ENCODE measurements around the gene C2orf15. TPM values are rescaled to one million over a fixed set of nuclear protein-coding genes. Genes with fewer than 3 reads are reported as not detected.

The C2orf15 gene
- total and polyA plus RNA-seq, 9 of the 15 experiments (the other 6 are each of a cell fraction or from before 2014, with no cell fraction given) = 0.04 to 0.27 (median 0.15) TPM; not detected in 1

DNA sequence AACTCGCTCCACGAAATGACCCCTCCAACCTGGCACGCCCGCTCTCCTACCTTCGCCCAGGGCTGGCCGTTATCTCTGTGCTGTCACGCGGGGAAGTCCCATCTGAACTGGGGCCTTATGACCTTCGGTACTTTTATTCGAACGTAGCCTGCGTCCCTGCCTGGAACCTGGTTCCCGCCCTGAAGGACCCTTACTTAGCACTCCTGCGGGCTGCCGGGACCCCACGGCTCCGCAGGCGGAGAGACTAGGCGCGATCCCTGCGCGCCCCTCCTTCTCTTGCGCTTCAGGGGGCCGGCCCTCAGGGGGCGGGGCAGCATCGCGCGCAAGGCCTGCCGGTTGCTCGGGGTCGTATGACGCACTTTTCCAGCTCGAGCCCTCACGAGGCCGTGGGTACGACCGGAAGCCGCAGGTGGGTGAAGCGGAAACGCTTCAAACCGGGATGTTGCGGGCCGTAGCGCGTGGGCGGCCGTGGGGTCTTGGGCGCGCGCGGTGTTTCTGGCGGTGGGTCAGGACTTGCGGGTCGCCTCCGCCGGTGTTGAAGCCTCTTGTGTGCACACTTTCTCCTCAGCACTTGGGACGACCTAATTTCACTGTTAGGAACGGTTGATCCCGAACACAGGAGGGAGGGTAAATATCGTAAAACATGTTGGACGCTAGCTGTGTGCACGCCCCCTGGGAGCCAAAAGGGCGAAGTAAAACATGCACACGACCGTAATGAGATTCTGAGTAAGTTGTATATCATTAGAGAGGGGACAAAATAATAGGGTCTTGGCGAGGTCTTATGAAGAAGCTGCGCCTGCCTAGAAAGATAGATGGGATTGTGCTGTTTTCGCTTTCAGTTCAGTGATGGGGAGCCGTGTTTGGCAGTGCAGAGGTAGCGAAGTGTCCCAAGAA, 13.4 kb downstream of the C2orf15 start, which contains the start of the genes LIPT1 and TSGA10 (continued):
- TF ChIP-seq ZMIZ1 (IDR thresholded peaks at IDR 0.05; ENCODE audit: low read depth in 2 of 2, low read length in 2 of 2) (no peak), MXI1 (IDR thresholded peaks at IDR 0.05; ENCODE audit: low read depth, low read length) (peak; percentile 46), ELF2 (CRISPR knock-in tag; IDR thresholded peaks at IDR 0.05) (no peak), ZFX (CRISPR knock-in tag; IDR thresholded peaks at IDR 0.05) (peak; percentile 93), TRIM28 (IDR thresholded peaks at IDR 0.05) (peak; percentile 28; the same call in 1 of the 2 replicates), BCOR (IDR thresholded peaks at IDR 0.05) (peak; percentile 19; the same call in 1 of the 2 replicates), ZNF311 (CRISPR knock-in tag; IDR thresholded peaks at IDR 0.05) (no peak), HMGN3 (IDR thresholded peaks at IDR 0.05; ENCODE audit: borderline replicate concordance, extremely low read depth, insufficient read length, low read depth, low read length) (peak; percentile 86), ZNF407 (IDR thresholded peaks at IDR 0.05; ENCODE audit: low read depth) (peak; percentile 77), ZSCAN29 (IDR thresholded peaks at IDR 0.05) (peak; percentile 46; the same call in 1 of the 2 replicates), JUN (IDR thresholded peaks at IDR 0.05; ENCODE audit: borderline replicate concordance, low read depth, low read length) (peak; percentile 50; the same call in 1 of the 2 replicates), JUN (CRISPR knock-in tag; IDR thresholded peaks at IDR 0.05; ENCODE audit: borderline replicate concordance) (no peak), ZNF140 (CRISPR knock-in tag; IDR thresholded peaks at IDR 0.05) (no peak), SIN3A (IDR thresholded peaks at IDR 0.05; ENCODE audit: borderline replicate concordance in 2 of 2, control insufficient read depth in 1 of 2, low read depth in 2 of 2, low read length in 2 of 2) (peak; percentile 38 to 59; a peak in 2 of 4 replicates), KDM5B (IDR thresholded peaks at IDR 0.05; ENCODE audit: insufficient replicate concordance, low read depth, low read length) (peak; percentile 92)
